Measurements from ENCODE around the gene DUSP11. TPM values are rescaled to one million over a fixed set of nuclear protein-coding genes. Genes with fewer than 3 reads are reported as not detected.

DUSP11 gene
- total and polyA plus RNA-seq, 5 donors from 2014 or later, result 51.7 to 90.3 (median 81.7) TPM

DNA sequence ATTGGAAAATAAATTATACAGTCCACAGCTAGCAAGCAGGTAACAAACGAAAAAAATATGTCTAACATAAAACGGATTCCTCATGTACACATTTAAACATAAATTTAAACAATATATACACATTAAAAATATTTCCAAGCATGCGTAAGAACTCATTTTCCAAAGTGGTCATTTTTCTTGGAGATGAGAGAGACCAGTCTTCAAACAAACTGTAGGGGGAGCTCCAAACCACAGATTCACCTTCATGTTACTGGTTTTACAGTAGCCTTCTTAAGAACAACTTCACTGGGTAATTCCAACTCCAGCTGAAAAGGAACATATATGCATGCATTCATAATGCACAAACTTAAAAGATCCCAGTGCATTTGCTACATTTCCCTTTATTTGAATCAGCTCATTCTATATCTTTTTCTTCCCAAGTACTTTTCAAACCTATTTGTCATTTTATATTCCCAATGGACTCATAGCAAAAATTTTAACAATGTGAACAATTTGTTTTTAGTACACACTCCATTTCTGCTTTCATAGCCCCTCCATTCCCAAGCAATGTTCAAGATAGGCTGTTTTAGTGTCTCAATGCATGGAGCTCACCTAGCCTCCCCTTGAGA is 44.1 kb upstream of the DUSP11 start:
- Histone ChIP-seq H3K27ac (ENCODE audit: insufficient read depth, low read length, poor library complexity, severe bottlenecking) (no peak overlapping the region), H3K36me3 (ENCODE audit: control insufficient read depth, insufficient read depth, low read length) (no peaks in the 10 kb centered on the region), H3K4me3 (ENCODE audit: low read depth, low read length) (no peak overlapping the region), H3K27me3 (ENCODE audit: control insufficient read depth, insufficient read depth, low read length) (no peaks in the 10 kb centered on the region), H3K4me1 (ENCODE audit: control insufficient read depth, insufficient read depth, low read length, poor library complexity, severe bottlenecking) (peaks cover 16% of the 10 kb centered on the region), H3K9me3 (ENCODE audit: control insufficient read depth in 2 of 2, low read length in 2 of 2) (no peaks in the 10 kb centered on the region)
- Mint-ChIP-seq H3K4me1 (peaks cover 13 to 20% (median 15%) of the 10 kb centered on the region in 4 donors), H3K9me3 (peaks cover 0 to 1% (median 0%) of the 10 kb centered on the region in 7 donors), H3K4me3 (peak overlapping the region in 1 of 4 donors; percentile 74), H3K27ac (no peak overlapping the region), H3K36me3 (no peaks in the 10 kb centered on the region), H3K27me3 (peaks cover 8% of the 10 kb centered on the region)
- ATAC-seq (ENCODE audit: low read depth in 2 of 2) (no peak), DNase-seq (peak; percentile 23 to 88 (median 68))

DNA sequence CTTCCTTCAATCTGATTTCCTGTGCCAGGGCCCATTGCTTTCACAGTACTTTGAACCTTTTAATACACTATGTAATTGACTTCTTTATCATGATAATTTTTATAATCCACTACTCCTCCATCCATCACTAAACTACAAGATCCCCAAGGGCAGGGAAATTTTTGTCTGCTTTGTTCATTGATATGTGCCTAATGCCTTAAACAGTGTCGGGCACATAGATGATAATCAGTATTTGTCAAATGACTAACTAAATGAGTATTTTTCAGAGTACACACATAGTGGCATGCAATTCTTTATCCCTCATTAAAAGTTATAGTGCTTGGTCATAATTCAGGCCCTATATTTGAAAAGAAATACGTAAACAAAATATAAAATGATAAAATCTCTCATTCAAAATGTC is 43.5 kb upstream of the DUSP11 start:
- Histone ChIP-seq H3K4me1 (ENCODE audit: control insufficient read depth, insufficient read depth, low read length, poor library complexity, severe bottlenecking) (peaks cover 10% of the 10 kb centered on the region), H3K27ac (ENCODE audit: insufficient read depth, low read length, poor library complexity, severe bottlenecking) (no peak overlapping the region), H3K9me3 (ENCODE audit: control insufficient read depth in 2 of 2, low read length in 2 of 2) (no peaks in the 10 kb centered on the region), H3K27me3 (ENCODE audit: control insufficient read depth, insufficient read depth, low read length) (no peaks in the 10 kb centered on the region), H3K4me3 (ENCODE audit: low read depth, low read length) (no peak overlapping the region), H3K36me3 (ENCODE audit: control insufficient read depth, insufficient read depth, low read length) (no peaks in the 10 kb centered on the region)
- Mint-ChIP-seq H3K4me3 (no peak overlapping the region), H3K9me3 (peaks cover 0 to 1% (median 0%) of the 10 kb centered on the region in 7 donors), H3K27me3 (peaks cover 11% of the 10 kb centered on the region), H3K36me3 (no peaks in the 10 kb centered on the region), H3K27ac (no peak overlapping the region), H3K4me1 (peaks cover 9 to 15% (median 10%) of the 10 kb centered on the region in 4 donors)
- ATAC-seq (ENCODE audit: low read depth in 2 of 2), result no peak
- DNase-seq, result no peak

DNA sequence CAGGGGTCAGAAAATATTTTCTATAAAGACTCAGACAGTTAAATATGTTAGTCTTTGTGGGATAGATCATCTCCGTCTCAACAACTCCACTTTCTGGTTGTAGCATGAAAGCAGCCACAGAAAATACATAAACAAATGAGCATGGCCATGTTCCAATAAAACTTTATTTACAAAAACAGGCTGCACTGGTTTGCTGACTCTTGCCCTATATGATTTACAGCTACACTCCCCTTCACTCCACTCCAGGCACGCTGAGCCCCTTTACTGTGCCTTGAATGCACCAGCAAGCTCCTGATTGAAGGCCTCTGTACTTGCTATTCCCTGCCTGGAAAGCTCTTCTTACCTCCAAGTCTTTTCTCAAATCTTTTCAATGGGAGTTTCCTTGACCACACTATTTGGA is 43.1 kb upstream of the DUSP11 start:
- Histone ChIP-seq H3K9me3 (ENCODE audit: control insufficient read depth in 2 of 2, low read length in 2 of 2) (no peaks in the 10 kb centered on the region), H3K27ac (ENCODE audit: insufficient read depth, low read length, poor library complexity, severe bottlenecking) (no peak overlapping the region), H3K36me3 (ENCODE audit: control insufficient read depth, insufficient read depth, low read length) (no peaks in the 10 kb centered on the region), H3K4me1 (ENCODE audit: control insufficient read depth, insufficient read depth, low read length, poor library complexity, severe bottlenecking) (peaks cover 6% of the 10 kb centered on the region), H3K27me3 (ENCODE audit: control insufficient read depth, insufficient read depth, low read length) (no peaks in the 10 kb centered on the region), H3K4me3 (ENCODE audit: low read depth, low read length) (no peak overlapping the region)
- Mint-ChIP-seq H3K27ac (no peak overlapping the region), H3K9me3 (peaks cover 0 to 1% (median 0%) of the 10 kb centered on the region in 7 donors), H3K27me3 (peaks cover 11% of the 10 kb centered on the region), H3K36me3 (no peaks in the 10 kb centered on the region), H3K4me3 (no peak overlapping the region), H3K4me1 (peaks cover 8 to 13% (median 9%) of the 10 kb centered on the region in 4 donors)
- DNase-seq (no peak), ATAC-seq (ENCODE audit: low read depth in 2 of 2) (no peak)

DNA sequence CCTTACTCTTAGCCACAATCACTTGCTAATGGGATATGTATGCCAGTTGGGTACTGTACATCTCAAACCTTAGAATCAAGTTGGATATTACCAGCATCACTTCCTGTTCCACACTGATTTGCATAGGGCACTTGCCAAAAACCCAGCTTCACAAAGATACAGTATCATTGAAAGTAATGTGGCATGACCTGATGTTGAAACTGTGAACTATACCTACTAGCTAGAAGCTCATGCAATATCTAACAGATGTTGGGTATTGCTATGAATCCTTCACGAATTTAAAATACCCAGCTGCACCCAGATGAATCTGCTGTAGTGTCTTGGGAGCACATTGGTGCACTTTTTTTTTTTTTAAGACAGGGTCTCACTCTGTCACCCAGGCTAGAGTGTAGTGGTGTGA is 42.4 kb upstream of the DUSP11 start:
- H3K27ac Mint-ChIP-seq, result no peak overlapping the region
- no peak overlapping the region for H3K27ac ChIP-seq (ENCODE audit: insufficient read depth, low read length, poor library complexity, severe bottlenecking)

DNA sequence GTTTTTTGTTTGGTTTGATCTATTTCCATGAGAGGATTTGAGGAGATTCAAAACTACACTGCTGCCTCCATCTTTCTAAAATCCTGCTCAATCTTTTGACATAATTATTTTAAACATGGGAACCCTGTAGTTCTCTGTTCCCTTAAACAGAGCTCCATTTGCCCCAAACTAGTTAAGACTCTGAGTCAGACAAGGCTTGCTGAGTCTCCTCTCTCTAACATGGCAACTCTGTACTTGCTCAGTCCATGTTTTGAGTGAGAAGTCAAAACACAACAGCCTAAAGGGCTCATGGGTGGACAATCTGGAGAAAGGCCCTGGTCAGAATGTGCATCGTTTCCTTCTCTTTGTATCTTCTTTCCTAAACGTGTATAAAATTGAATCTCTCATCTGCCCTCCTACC is 41.8 kb upstream of the DUSP11 start:
- no peaks in the 10 kb centered on the region for H3K4me1 ChIP-seq (ENCODE audit: control insufficient read depth, insufficient read depth, low read length, poor library complexity, severe bottlenecking)
- no peak for DNase-seq
- no peaks in the 10 kb centered on the region for H3K27me3 ChIP-seq (ENCODE audit: control insufficient read depth, insufficient read depth, low read length)
- H3K4me3 Mint-ChIP-seq, result no peak overlapping the region
- H3K36me3 Mint-ChIP-seq, result no peaks in the 10 kb centered on the region
- peaks cover 0 to 5% (median 4%) of the 10 kb centered on the region in 4 donors for H3K4me1 Mint-ChIP-seq
- H3K9me3 Mint-ChIP-seq, result no peaks in the 10 kb centered on the region
- H3K27me3 Mint-ChIP-seq, result peaks cover 11% of the 10 kb centered on the region
- no peak overlapping the region for H3K27ac ChIP-seq (ENCODE audit: insufficient read depth, low read length, poor library complexity, severe bottlenecking)
- H3K27ac Mint-ChIP-seq, result no peak overlapping the region
- no peak for ATAC-seq (ENCODE audit: low read depth in 2 of 2)
- H3K4me3 ChIP-seq (ENCODE audit: low read depth, low read length), result no peak overlapping the region
- H3K36me3 ChIP-seq (ENCODE audit: control insufficient read depth, insufficient read depth, low read length), result no peaks in the 10 kb centered on the region
- no peaks in the 10 kb centered on the region for H3K9me3 ChIP-seq (ENCODE audit: control insufficient read depth in 2 of 2, low read length in 2 of 2)

More for the DNA sequence above, 42.4 kb upstream of the DUSP11 start:
- Mint-ChIP-seq H3K4me1 (peaks cover 2 to 8% (median 5%) of the 10 kb centered on the region in 4 donors), H3K36me3 (no peaks in the 10 kb centered on the region), H3K27me3 (peaks cover 11% of the 10 kb centered on the region), H3K4me3 (no peak overlapping the region), H3K9me3 (no peaks in the 10 kb centered on the region)
- no peaks in the 10 kb centered on the region for H3K9me3 ChIP-seq (ENCODE audit: control insufficient read depth in 2 of 2, low read length in 2 of 2)
- DNase-seq (peak in 1 of 3 donors; percentile 27), ATAC-seq (ENCODE audit: low read depth in 2 of 2) (no peak)
- no peaks in the 10 kb centered on the region for H3K4me1 ChIP-seq (ENCODE audit: control insufficient read depth, insufficient read depth, low read length, poor library complexity, severe bottlenecking)
- H3K36me3 ChIP-seq (ENCODE audit: control insufficient read depth, insufficient read depth, low read length), result no peaks in the 10 kb centered on the region
- H3K27me3 ChIP-seq (ENCODE audit: control insufficient read depth, insufficient read depth, low read length), result no peaks in the 10 kb centered on the region
- H3K4me3 ChIP-seq (ENCODE audit: low read depth, low read length), result no peak overlapping the region

DNA sequence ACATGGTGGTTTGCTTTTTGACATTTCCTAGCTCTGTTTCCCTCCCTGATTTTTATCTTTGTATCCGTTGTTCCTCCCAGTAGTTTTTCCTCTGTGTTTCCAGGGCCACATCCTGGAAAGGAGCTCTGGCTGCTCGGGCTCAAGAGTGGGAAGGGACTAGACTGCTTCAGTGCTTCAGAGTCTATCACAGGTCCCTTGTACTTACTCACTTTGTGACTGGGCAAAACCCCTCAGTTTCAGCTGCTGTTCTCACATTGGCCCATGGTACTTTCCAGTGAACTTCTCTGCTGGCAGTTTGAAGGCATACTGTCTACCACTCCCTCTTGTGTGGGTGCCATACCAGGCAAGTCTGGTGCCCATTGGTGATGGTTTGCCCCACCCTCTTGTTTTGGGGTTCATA is 41.3 kb upstream of the DUSP11 start:
- ATAC-seq (ENCODE audit: low read depth in 2 of 2) (peak in 1 of 2 donors; percentile 28), DNase-seq (peak in 1 of 3 donors; percentile 31)
- H3K27me3 Mint-ChIP-seq, result peaks cover 11% of the 10 kb centered on the region
- no peak overlapping the region for H3K4me3 Mint-ChIP-seq
- H3K27me3 ChIP-seq (ENCODE audit: control insufficient read depth, insufficient read depth, low read length), result no peaks in the 10 kb centered on the region
- H3K9me3 ChIP-seq (ENCODE audit: control insufficient read depth in 2 of 2, low read length in 2 of 2), result no peaks in the 10 kb centered on the region
- H3K27ac Mint-ChIP-seq, result no peak overlapping the region
- H3K36me3 ChIP-seq (ENCODE audit: control insufficient read depth, insufficient read depth, low read length), result no peaks in the 10 kb centered on the region
- no peaks in the 10 kb centered on the region for H3K9me3 Mint-ChIP-seq
- H3K36me3 Mint-ChIP-seq, result no peaks in the 10 kb centered on the region
- H3K4me1 ChIP-seq (ENCODE audit: control insufficient read depth, insufficient read depth, low read length, poor library complexity, severe bottlenecking), result no peaks in the 10 kb centered on the region
- no peak overlapping the region for H3K27ac ChIP-seq (ENCODE audit: insufficient read depth, low read length, poor library complexity, severe bottlenecking)
- H3K4me3 ChIP-seq (ENCODE audit: low read depth, low read length), result no peak overlapping the region
- H3K4me1 Mint-ChIP-seq, result peaks cover 0 to 5% (median 4%) of the 10 kb centered on the region in 4 donors

DNA sequence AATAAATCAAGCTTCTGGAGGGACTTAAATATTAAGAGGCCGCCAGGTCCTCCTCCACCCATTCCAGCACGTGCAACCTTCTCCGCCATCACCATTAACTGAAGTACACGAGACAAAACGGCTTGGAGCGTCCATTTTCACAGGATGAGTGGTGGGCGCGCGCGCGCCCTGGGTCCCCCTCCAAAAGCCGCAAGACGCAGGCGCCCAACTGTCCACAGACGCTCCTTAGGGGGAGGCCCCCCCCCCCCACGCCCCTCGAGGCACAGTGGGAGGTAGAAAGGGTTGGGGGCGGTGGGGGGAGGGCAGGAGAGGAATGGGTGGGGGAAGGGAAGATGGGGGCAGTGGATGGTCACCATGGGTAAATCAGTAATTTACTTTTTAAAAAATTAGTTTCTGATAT is 38.4 kb upstream of the DUSP11 start:
- no peak overlapping the region for H3K27ac Mint-ChIP-seq
- no peak for ATAC-seq (ENCODE audit: low read depth in 2 of 2)
- Histone ChIP-seq H3K4me3 (ENCODE audit: low read depth, low read length) (no peak overlapping the region), H3K9me3 (ENCODE audit: control insufficient read depth in 2 of 2, low read length in 2 of 2) (no peaks in the 10 kb centered on the region), H3K36me3 (ENCODE audit: control insufficient read depth, insufficient read depth, low read length) (no peaks in the 10 kb centered on the region), H3K27me3 (ENCODE audit: control insufficient read depth, insufficient read depth, low read length) (peaks cover 4% of the 10 kb centered on the region), H3K27ac (ENCODE audit: insufficient read depth, low read length, poor library complexity, severe bottlenecking) (no peak overlapping the region), H3K4me1 (ENCODE audit: control insufficient read depth, insufficient read depth, low read length, poor library complexity, severe bottlenecking) (no peaks in the 10 kb centered on the region)
- no peak overlapping the region for H3K4me3 Mint-ChIP-seq
- no peaks in the 10 kb centered on the region for H3K4me1 Mint-ChIP-seq
- no peaks in the 10 kb centered on the region for H3K36me3 Mint-ChIP-seq
- DNase-seq, result no peak
- no peaks in the 10 kb centered on the region for H3K9me3 Mint-ChIP-seq
- peaks cover 21% of the 10 kb centered on the region for H3K27me3 Mint-ChIP-seq

DNA sequence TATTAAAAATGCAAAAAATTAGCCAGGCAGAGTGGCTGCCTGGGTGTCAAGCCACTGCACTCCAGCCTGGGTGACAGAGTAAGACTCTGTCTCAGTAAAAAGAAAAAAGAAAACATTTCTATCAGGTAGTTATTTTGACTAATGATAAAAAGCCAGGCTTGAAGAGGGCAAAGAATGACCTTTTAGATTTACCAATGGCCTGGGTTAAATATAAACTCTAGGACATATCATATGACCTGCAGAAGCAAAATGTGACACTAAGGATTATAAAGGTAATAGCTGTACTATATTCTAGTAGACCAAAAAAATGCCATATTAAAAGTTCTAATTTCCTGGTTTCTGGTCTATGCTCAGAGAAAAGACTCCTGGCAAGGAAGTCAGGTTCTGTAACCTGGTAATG is 32.7 kb upstream of the DUSP11 start:
- H3K27ac Mint-ChIP-seq, result no peak overlapping the region

More for the DNA sequence above, 32.7 kb upstream of the DUSP11 start:
- no peak for DNase-seq
- no peak overlapping the region for H3K4me3 Mint-ChIP-seq
- no peaks in the 10 kb centered on the region for H3K36me3 Mint-ChIP-seq
- peaks cover 21% of the 10 kb centered on the region for H3K27me3 Mint-ChIP-seq
- no peaks in the 10 kb centered on the region for H3K4me1 Mint-ChIP-seq
- H3K9me3 Mint-ChIP-seq, result no peaks in the 10 kb centered on the region
- no peak for ATAC-seq (ENCODE audit: low read depth in 2 of 2)
- Histone ChIP-seq H3K4me1 (ENCODE audit: control insufficient read depth, insufficient read depth, low read length, poor library complexity, severe bottlenecking) (no peaks in the 10 kb centered on the region), H3K36me3 (ENCODE audit: control insufficient read depth, insufficient read depth, low read length) (no peaks in the 10 kb centered on the region), H3K9me3 (ENCODE audit: control insufficient read depth in 2 of 2, low read length in 2 of 2) (no peaks in the 10 kb centered on the region), H3K27me3 (ENCODE audit: control insufficient read depth, insufficient read depth, low read length) (peaks cover 4% of the 10 kb centered on the region), H3K27ac (ENCODE audit: insufficient read depth, low read length, poor library complexity, severe bottlenecking) (no peak overlapping the region), H3K4me3 (ENCODE audit: low read depth, low read length) (no peak overlapping the region)

Measured in CD4-positive, CD25-positive, alpha-beta regulatory T cell (primary cell).